Stimulated activated CD8-positive, alpha-beta memory T cell treated with anti-CD3 and anti-CD28 coated beads, Interleukin-12 subunit alpha, Interleukin-12 subunit beta, amount 100 ng/mL, for 24 hours (primary cell): Measurements from ENCODE around the gene CDC42EP1.

Experiments used
- DNase-seq: peaks from one replicate; pipeline ENCODE4 v3.0.0-alpha.2; 2020; ENCODE audit errors: extremely low read depth

The CDC42EP1 gene

DNA sequence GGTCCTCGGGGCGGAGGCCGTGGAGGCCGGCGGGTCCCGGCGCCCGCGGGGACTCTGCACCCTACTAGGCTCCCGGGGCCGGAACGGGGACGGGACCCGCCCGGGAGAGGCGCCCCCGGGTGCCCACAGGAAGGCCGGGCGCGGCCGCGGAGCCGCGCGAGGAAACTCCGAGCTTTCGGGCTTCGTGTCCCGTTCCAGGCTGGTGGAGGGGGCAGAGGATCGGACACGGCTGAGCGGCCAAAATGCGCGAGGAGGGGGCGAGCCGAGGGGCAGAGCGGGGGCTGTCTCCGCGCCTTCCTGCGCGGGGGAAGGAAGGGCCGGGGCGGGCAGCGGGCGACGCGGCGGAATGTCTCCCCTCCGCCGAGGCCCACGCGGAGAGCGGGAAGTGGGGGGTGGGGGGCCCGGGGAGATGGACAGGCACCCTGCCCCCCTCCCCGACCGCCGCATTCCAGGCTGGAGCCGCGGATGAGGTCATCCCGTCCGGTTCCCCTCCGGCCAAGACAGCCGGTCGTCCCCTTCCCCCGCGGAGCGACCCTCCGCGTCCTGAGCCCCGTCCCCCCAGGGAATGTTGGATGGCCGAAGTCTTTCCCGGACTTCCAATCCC, 430 bp downstream of the CDC42EP1 start:
- no peak for DNase-seq

DNA sequence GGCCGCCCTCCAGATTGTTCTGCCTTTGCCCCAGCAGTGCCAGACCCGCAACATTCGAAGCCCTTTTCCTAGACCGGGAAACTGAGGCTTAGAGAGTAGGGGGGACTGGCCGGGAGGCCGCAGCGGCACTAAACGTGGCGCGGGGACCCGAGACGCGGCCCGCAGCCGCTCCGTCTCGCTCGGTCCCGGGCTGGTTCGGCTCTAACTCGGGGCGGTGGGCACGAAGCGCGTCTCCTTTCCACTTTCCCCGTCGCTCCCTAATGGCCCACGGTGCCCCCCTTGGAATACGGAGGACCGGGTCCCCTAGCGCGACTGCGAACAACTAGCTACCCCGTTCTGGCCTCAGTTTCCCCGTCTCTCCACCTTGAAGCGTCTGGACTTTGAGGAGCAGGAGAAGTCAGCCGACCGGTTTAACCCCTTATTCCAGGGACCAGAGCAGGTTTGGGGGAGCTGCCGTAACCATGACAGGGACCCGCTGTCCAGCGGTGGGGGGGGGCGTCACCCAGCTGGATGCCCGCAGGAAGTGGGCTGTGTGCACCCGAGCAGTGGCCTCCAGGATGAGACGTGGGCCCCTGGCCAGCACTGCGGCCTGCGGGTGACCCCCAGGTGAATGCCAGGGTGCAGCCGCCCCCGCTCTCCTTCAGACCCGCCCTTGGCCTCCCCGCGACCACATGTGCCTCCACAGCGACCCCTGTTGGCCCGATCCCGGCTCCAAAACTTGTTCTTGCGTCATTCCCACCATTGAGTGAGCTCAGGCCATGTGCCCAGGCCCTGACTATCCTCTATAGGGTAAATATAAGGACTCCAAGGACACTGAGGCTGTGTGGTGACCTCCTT, 1.1 kb downstream of the CDC42EP1 start:
- DNase-seq = peak; percentile 52

DNA sequence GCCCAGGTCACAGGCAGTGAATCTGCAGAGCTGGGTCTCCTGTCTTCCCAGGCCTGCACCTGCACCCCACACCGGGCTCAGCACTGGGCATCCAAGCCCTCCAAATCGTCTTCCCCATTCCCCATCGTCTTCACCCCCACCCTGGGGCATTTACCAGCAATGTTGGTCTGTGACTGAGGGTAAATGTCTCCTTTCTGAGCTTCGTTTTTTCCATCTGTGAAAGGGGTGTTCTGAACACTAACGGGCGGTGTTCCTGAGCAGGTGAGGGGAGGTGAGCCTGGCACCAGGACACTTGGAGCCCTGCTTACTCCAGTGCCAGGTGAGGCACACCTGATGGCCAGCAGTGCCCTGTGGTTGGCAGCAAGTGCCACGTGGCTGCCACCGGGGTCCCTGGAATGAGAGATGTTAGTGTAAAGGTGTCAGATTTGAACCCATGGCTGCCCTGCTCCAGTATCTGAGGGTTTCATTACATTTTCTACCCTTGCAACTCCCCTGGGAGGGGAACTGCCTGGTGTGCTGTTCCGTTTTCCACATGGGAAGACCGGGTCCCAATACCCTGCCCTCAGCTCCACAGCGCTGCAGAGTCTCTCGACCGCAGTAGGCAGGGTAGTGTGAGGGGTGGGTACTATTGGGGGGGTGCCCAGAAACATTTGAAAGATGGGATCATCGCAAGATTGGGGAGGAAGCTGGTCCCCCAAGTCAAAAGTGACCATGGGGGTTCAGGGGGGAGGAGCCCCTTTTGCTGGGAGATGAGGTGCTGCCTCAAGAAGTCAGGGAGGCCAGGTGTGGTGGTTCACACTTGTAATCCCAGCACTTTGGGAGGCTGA, 2.0 kb downstream of the CDC42EP1 start:
- DNase-seq = no peak

DNA sequence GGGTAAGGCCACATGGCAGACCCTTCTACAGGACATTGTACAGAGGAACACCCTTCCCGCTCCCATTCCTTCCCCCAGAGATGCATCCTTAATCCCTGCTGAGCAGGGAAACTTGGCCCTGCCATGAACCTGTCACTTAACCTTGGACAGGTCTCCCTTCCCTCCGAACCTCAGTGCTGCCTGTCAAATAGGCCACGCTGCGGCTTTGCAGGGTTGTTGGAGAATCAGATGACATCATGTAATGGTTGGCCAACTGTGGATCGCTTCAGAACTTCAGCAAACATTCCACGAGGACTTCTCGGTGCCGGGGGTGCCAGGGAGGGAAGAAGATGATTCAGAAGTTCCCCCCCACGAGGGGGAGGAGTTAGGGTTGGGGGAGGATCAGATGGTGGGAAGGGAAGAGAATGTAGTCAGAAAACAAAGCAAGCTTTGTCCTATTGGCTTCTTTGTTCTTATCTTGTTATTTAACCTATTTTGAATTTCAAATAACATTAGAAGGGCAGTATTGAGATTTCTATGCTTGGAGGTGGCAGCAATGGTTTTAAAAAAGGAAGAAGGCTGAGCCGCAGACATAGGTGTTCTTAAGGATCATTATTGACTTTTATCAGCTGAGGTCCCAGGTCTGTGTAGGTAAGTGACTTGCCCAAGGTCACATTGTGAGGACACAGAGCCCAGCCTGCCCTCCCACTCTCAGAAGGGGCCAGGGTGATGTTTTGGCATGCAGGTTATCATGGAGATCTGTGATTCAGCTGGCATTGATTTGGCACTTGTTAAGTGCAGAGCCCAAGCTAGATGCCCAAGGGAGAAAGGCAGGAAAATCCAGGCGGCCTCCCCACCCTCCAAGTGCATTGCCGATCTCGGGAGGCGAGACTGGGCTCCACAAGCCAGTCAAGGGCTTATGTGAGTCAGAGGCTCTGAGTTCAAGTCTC, 3.1 kb downstream of the CDC42EP1 start:
- DNase-seq = no peak

DNA sequence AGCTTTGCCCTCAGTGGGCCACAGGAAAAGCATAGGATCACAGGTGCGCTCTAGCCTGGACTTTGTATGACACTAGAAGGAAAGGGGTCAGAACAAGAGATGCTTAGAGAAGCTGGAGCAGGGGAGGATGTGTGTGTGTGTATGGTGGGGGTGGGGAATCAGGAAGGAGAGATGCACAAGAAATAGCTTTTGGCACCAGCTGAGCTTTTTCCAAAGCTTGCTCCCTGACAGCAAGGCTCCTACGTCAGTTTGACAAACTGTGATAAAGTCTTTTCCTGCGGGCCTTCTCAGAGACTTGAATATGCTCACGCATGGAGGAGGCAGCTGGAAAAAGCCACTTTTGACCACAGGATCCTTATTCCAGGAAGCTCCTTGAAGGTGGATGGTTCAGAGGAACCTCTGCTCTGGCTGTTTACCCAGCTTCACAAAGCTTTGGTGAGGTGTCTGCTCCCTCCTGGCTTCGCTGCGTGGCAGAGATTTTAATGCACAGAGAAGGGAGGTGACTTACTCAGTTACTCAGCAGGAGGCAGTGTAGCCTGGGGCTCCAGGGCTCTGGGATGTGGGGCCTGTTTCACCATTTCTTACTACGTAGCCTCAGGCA, 3.9 kb downstream of the CDC42EP1 start:
- no peak for DNase-seq

DNA sequence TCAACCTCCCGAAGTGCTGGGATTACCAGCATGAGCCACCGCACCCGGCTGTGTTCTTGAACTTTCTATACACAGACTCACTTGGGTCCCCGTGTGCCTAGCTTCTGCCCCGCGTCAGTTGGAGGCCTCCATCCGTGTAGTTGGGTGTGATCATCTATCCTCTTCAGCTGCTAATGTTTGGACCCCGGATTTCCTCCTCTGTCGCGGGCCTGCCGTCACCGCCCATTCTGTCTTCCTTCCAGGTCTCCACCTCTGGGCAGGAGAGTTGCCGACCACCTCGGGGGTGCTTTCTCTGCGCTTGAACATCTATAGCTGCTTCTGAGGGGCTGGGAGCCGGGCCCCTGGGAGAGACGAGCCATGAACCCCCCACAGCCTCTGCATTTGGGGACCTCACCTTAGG, 5.5 kb downstream of the CDC42EP1 start:
- no peak for DNase-seq

DNA sequence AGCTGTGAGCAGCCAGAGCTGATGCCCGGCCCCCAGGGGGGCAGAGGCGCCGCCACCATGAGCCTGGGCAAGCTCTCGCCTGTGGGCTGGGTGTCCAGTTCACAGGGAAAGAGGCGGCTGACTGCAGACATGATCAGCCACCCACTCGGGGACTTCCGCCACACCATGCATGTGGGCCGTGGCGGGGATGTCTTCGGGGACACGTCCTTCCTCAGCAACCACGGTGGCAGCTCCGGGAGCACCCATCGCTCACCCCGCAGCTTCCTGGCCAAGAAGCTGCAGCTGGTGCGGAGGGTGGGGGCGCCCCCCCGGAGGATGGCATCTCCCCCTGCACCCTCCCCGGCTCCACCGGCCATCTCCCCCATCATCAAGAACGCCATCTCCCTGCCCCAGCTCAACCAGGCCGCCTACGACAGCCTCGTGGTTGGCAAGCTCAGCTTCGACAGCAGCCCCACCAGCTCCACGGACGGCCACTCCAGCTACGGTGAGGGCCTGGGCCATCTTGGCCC, 6.1 kb downstream of the CDC42EP1 start:
- no peak for DNase-seq

DNA sequence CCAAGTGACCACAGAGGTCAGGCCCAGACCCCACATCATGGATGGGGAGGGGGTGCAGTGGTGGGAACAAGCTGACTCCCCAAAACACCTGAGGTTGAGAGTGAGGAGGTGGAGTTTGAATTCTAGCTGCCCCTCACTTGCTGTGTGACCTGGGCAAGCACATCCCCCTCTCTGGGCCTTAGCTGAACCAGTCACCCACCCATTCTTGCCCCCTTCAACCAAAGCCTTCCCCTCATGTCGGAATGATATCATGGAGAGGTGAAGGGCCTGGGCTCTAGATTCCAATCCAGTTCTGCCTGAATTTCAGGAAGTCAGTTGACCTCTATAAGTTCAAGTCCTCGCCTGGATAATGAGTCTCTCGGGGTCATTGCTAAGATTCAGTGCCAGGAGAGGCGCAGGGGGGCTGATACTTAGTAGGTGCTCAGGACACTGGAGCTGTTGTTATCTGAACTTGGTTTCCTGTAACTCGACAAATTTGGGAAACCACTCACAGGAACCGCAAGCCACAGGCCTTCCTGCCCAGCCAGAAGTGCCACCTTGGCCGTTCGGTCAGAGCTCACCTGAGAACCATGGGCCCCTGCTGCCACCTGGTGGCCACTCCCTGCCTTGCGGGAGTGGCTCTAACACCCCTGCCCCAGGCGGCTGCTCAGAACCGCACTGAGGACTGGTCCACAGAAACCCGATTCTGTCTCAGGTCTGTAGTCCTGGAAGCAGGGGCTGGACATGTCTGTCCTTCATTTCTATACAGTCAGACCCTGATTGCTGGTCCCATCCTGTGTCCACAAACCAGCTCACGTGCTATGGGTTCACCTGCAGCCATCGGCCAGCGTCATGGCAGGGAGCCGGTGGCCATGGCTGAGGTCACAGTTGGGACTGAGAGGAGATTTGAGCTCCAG, 6.9 kb downstream of the CDC42EP1 start:
- peak; percentile 72 for DNase-seq

DNA sequence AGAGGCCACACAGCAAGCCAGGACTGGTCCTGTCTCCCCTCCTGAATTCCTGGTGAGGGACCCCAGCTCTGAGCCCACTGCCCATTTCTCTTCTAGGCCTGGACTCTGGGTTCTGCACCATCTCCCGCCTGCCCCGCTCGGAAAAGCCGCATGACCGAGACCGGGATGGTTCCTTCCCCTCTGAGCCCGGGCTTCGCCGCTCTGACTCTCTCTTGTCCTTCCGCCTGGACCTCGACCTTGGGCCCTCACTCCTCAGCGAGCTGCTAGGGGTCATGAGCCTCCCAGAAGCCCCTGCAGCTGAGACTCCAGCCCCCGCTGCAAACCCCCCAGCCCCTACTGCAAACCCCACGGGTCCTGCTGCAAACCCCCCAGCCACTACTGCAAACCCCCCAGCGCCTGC, 7.7 kb downstream of the CDC42EP1 start:
- no peak for DNase-seq

DNA sequence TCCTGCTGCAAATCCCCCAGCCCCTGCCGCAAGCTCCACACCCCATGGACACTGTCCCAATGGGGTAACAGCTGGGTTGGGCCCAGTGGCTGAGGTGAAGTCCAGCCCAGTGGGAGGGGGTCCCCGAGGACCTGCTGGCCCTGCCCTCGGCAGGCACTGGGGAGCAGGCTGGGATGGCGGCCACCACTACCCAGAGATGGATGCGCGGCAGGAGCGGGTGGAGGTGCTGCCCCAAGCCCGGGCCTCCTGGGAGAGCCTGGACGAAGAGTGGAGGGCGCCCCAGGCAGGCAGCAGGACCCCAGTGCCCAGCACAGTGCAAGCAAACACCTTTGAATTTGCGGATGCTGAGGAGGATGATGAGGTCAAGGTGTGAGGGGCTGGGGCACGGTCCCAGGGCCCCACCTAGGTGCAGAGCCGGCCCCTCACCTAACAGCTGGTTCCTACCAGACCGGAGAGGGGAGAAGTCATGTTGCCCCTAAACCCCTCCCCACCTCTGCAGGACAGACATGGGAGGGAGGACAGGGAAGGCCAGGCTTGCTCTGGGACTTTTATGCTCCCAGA, 8.2 kb downstream of the CDC42EP1 start:
- DNase-seq = no peak

DNA sequence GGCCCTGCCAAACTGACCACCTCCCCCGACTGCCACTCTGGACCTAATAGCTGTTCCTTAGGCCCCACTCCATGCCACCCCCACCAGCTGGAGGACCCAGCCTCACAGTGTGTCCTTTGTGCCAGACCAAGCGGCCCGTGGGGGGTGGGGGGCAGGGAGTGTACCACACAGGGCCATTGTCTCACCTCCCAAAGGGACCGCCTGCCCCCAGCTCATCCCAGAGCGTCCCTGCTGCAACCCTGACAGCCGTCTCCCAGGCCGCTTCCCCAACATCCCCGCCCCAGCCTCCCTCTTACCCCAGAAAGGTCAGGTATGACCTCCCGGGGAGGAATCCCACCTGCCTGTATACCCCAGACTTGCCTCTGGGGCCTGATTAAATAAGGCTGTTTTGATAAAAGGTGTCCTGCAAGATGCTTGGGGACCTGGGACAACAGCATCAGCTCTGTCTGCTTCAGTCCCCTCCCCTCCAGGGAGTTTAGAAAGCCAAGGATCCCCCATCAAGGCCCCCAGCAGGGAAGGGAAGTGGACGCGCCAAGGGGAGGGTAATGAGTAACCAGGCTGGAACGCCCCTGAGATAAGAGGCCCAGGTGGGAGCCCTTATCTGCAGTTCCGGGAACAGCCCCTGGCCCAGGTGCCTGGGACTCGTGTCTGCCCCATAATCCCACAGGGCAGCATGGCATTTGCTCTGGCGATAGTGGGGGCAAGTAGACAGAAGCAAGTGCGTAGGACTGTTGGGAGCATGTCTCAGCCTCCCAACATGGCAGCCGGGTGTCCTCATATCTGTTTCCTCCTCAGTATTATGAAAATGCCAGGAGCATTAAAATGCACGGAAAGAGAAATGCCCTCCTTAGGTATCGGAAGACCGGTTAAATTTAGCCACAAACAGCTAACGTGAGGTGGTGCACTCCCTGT, 9.0 kb downstream of the CDC42EP1 start:
- no peak for DNase-seq

DNA sequence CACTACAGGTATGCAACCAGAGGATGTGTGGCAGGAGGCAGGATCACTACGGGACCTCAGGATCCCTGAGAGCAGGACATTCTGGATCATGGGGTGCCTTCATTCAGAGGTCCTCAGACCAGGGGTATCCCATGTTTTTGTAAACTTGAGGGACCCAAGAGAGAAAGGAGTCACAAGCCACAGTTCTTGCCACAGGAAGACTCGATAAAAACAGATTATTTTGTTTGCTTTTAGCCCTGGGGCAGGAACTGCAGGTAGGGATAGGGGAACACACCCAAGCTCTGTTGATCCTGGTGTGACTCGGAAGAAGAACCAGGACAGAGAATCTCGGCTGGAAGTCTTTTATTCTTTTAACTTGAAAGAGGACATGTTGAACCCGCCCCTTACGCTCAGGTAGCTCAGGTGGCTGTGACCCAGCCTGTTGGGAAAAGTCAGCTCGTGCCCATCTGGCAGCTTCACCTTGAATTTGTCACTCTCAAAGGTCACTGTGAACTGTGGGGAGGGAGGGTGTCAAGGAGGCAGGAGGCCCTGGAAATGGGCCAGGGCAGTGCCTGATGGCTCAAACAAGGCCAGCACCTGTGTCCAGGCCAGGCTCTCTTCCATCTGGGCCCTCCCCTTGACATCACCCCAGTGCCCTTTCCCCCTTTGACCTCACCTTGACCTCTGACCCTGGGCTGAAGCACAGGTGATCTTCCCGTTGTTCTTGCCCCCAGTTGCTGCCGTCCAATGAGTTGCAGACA, 9.8 kb downstream of the CDC42EP1 start:
- no peak for DNase-seq

DNA sequence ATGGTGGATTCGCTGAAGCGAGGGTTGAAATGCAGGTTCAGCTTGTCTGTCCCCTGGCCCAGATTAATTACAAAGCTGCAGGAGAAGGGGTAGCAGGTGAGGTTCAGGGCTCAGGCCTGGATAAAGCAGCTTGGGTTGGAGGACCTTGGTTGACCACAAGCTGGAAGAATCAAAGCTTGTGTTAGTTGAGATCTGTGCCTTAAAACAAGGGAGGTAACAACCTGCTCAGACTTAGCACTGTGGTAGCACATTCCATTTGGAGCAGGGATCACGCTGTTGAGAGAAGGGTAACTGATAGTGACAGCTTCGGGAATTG, 10.3 kb downstream of the CDC42EP1 start:
- no peak for DNase-seq

DNA sequence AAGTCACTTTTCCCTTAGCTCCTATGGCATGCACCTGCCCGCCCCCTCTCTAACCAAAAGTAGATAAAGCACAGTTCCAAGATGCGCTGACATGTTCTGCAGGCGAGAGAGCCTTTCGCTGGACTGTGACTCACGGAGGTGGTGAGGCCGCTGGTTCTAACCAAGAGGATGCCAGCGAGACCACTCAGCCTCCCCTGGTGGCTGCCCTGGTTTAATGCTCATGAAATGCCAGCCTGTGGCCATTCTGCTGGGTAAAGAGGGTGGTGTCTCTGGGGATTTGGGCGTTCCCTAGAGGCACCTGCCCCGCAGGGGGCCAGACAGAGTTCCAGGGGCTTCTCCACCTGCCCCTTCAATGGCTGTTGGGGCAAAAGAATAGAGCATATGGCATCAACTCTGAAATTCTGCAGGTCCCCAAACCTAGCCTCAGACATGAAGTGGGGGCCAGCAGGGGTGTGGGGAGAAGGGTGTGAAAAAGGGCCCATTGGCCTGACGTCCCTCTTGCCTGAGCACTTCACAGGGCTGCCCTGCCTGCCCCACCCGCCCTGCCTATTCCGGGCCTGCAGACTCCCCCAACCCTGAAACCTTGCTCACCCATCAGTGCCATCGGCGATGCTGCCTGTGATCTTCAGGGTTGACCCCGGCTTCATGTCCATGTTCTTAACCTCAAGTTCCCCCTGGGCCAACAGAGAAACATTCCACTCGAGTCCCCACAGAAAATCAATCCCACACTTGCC, 11.1 kb downstream of the CDC42EP1 start:
- no peak for DNase-seq

DNA sequence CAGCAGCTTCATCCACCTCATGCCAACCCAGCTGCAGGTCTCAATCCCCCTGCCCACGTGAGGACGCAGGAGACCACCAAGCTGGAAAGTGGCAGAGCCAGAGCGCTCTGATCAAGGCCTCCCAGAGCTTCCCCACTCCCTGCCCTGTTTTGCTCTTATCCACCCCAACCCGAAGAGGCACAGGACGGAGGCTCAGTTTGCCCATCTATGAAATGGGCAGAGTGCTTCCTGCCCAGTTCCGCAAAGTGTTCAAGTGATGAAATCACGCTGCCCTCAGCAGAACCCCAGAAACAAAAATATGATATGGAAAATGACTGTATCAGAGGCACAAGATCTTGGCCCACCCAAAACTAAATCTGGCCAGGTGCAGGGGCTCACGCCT, 11.7 kb downstream of the CDC42EP1 start:
- no peak for DNase-seq

DNA sequence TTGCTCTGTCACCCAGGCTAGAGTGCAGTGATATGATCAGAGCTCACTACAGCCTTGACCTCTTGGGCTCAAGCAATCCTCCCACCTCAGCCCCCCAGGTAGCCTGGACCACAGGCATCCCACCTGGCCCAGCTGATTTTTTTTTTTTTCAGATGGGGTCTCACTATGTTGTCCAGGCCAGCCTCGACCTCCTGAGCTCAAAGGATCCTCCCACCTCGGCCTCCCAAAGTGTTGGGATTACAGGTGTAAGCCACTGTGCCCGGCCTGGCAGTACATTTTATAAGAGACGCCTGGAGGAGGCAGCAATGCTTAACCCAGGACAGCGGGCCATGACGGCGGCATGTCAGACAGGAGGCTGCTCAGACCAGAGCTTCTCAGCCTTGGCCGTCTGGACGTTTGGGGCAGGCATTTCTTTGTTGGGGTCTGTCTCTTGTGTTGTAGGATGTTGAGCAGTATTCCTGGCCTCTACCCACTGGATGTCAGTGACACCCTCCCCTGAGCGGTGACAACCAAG, 15.3 kb downstream of the CDC42EP1 start:
- no peak for DNase-seq

DNA sequence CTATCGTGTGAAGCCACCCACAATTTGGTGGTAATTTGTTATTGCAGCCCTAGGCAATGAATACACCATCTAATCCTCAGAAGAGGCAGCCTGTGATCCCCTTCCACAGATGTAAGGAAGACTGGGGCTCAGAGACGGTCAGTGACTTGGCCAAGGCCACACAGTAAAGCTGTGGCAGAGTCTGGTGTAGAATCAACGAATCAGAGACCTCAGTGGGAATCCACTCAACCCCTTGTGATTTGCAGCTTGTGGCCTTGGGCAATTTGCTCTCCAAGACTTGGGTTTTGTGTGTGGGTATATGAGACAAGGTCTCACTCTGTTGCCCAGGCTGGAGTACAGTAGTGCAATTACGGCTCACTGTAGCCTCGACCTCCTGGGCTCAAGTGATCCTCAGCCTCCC, 17.7 kb downstream of the CDC42EP1 start:
- DNase-seq = no peak
